ENCODE results near the gene PMM2. TPM values are rescaled to one million over a fixed set of nuclear protein-coding genes. Genes with fewer than 3 reads are reported as not detected.

PMM2 gene
- total and polyA plus RNA-seq, 2 donors (not counting 1 experiment from before 2014, with no cell fraction given): 15.8 to 47.5 TPM

- peaks cover 9 to 29% of the 10 kb centered on the region in 2 donors for H3K4me1 ChIP-seq (ENCODE audit: control insufficient read depth in 2 of 2, insufficient read depth in 2 of 2, low read length in 2 of 2)
- H4K20me1 ChIP-seq (ENCODE audit: control insufficient read depth, insufficient read depth, low read length, poor library complexity, severe bottlenecking): peaks cover 74% of the 10 kb centered on the region
- H3K27ac ChIP-seq (ENCODE audit: low read length in 2 of 2): no peak overlapping the region
- H3K9ac ChIP-seq (ENCODE audit: low read length): no peak overlapping the region
- intact Hi-C loops (cut with micrococcal nuclease): no loop called here
- H2AFZ ChIP-seq (ENCODE audit: insufficient read depth, low read depth, low read length, poor library complexity, severe bottlenecking): no peak overlapping the region
- no peak for ATAC-seq (ENCODE audit: low read depth)
- Mint-ChIP-seq H3K27ac (peak overlapping the region; percentile 5), H3K27me3 (no peaks in the 10 kb centered on the region), H3K9me3 (ENCODE audit: insufficient read depth) (no peaks in the 10 kb centered on the region), H3K4me1 (peaks cover 40% of the 10 kb centered on the region), H3K4me3 (no peak overlapping the region)
- ChIA-PET CTCF (interaction anchor here (1.8 kb wide), 1 partner anchor 9 kb away, joined by 4 read pairs; no protein-coding TSS in a partner anchor), POLR2A (no interaction called here)
- no peak overlapping the region for H3K4me2 ChIP-seq (replicated peaks; ENCODE audit: low read depth, low read length, poor library complexity, severe bottlenecking)
- H3K4me3 ChIP-seq (ENCODE audit: control extremely low read depth in 1 of 5, extremely low read depth in 1 of 5, insufficient read depth in 1 of 5, low read depth in 2 of 5, low read length in 4 of 5): no peak overlapping the region
- TF ChIP-seq EZH2 (IDR thresholded peaks at IDR 0.05; ENCODE audit: borderline replicate concordance, insufficient read depth, low read depth, low read length, poor library complexity, severe bottlenecking): no peak
- no peak for TF ChIP-seq CTCF (IDR thresholded peaks at IDR 0.05)
- H3K79me2 ChIP-seq (ENCODE audit: control insufficient read depth, insufficient read depth, low read length): peaks cover 59% of the 10 kb centered on the region
- H3K27me3 ChIP-seq (replicated peaks in 1 of 4; ENCODE audit: control extremely low read depth in 1 of 4, control insufficient read depth in 3 of 4, insufficient read depth in 4 of 4, low read length in 3 of 4): no peaks in the 10 kb centered on the region
- DNase-seq: no peak
- peaks cover 2 to 13% of the 10 kb centered on the region in 2 experiments for H3K36me3 ChIP-seq (replicated peaks in 1 of 2; ENCODE audit: control extremely low read depth in 1 of 2, control insufficient read depth in 1 of 2, extremely low read depth in 1 of 2, insufficient read depth in 2 of 2, low read length in 1 of 2)
- H3K9me3 ChIP-seq (ENCODE audit: control extremely low read depth in 1 of 3, control insufficient read depth in 2 of 3, insufficient read depth in 1 of 3, low read length in 2 of 3): no peaks in the 10 kb centered on the region
- 95% methylated on average over 13 of the region's 14 CpGs for WGBS (ENCODE audit: insufficient coverage)
Measured at GRCh38 chr16:8861563-8862308, 64.1 kb downstream of the PMM2 start.

Measured in B cell (primary cell).